Memory B cell (primary cell): ENCODE data around the gene GPS2.

Experiments
- ATAC-seq: fragments of 150-1000 bp; cut with Tn5 transposase; 2 replicates; pipeline ENCODE4 v1.10.0; 2021; ENCODE audit warnings: low read depth, mild to moderate bottlenecking, moderate library complexity
- DNase-seq, 2 donors: peaks; one replicate each; pipeline ENCODE4 v3.0.0; 2022; ENCODE audit warnings: low spot score in 2 of 2
- H3K27ac Mint-ChIP-seq: one replicate; pipeline ENCODE4 v1.8.0; 2022; ENCODE audit warnings: mild to moderate bottlenecking, moderate library complexity, mixed read lengths
- H3K27me3 Mint-ChIP-seq: one replicate; pipeline ENCODE4 v1.8.0; 2022; ENCODE audit warnings: mixed read lengths
- H3K36me3 Mint-ChIP-seq: one replicate; pipeline ENCODE4 v1.8.0; 2022; ENCODE audit warnings: mild to moderate bottlenecking, mixed read lengths
- H3K4me1 Mint-ChIP-seq: one replicate; pipeline ENCODE4 v1.8.0; 2022; ENCODE audit warnings: mixed read lengths
- H3K4me3 Mint-ChIP-seq: one replicate; pipeline ENCODE4 v1.8.0; 2022; ENCODE audit warnings: mild to moderate bottlenecking, moderate library complexity, mixed read lengths
- H3K9me3 Mint-ChIP-seq: one replicate; pipeline ENCODE4 v1.8.0; 2022; ENCODE audit warnings: mixed read lengths

GPS2 gene

GRCh38 chr17:7330638-7331015 is 15.5 kb upstream of the GPS2 start:
- H3K36me3 Mint-ChIP-seq = peaks cover 2% of the 10 kb centered on the region
- no peak for DNase-seq
- H3K4me3 Mint-ChIP-seq = peak overlapping the region; percentile 97
- H3K9me3 Mint-ChIP-seq = no peaks in the 10 kb centered on the region
- no peak for ATAC-seq
- no peak overlapping the region for H3K27ac Mint-ChIP-seq
- H3K4me1 Mint-ChIP-seq = peaks cover 33% of the 10 kb centered on the region
- H3K27me3 Mint-ChIP-seq = no peaks in the 10 kb centered on the region

- DNase-seq (peak; percentile 64 to 80), ATAC-seq (peak; percentile 59)
- no peaks in the 10 kb centered on the region for H3K9me3 Mint-ChIP-seq
- H3K4me1 Mint-ChIP-seq = peaks cover 28% of the 10 kb centered on the region
- H3K27ac Mint-ChIP-seq = peak overlapping the region; percentile 90
- H3K27me3 Mint-ChIP-seq = no peaks in the 10 kb centered on the region
- H3K4me3 Mint-ChIP-seq = peak overlapping the region; percentile 97
- H3K36me3 Mint-ChIP-seq = peaks cover 3% of the 10 kb centered on the region
Measured at GRCh38 chr17:7329997-7330637, 15.0 kb upstream of the GPS2 start.

GRCh38 chr17:7329374-7329996 is 14.3 kb upstream of the GPS2 start:
- H3K4me3 Mint-ChIP-seq = peak overlapping the region; percentile 97
- DNase-seq (peak; percentile 91 to 94), ATAC-seq (peak; percentile 60)
- H3K4me1 Mint-ChIP-seq = peaks cover 27% of the 10 kb centered on the region
- H3K27ac Mint-ChIP-seq = peak overlapping the region; percentile 90
- no peaks in the 10 kb centered on the region for H3K27me3 Mint-ChIP-seq
- no peaks in the 10 kb centered on the region for H3K9me3 Mint-ChIP-seq
- H3K36me3 Mint-ChIP-seq = peaks cover 3% of the 10 kb centered on the region

GRCh38 chr17:7328840-7329373 is 13.7 kb upstream of the GPS2 start, which contains the start of gene NEURL4:
NEURL4 (minus strand) TSS chr17:7329335; CDS start chr17:7329312, 23 bp downstream.
- DNase-seq = no peak
- H3K4me1 Mint-ChIP-seq = peaks cover 30% of the 10 kb centered on the region
- H3K36me3 Mint-ChIP-seq = peaks cover 3% of the 10 kb centered on the region
- peak within 1 kb of the TSS; percentile 97 for H3K4me3 Mint-ChIP-seq
- H3K9me3 Mint-ChIP-seq = no peaks in the 10 kb centered on the region
- ATAC-seq = peak; percentile 18
- H3K27ac Mint-ChIP-seq = peak within 1 kb of the TSS; percentile 90
- no peaks in the 10 kb centered on the region for H3K27me3 Mint-ChIP-seq

GRCh38 chr17:7328009-7328408 is 12.8 kb upstream of the GPS2 start:
- DNase-seq (no peak), ATAC-seq (no peak)
- Mint-ChIP-seq H3K36me3 (peaks cover 3% of the 10 kb centered on the region), H3K4me3 (peak overlapping the region; percentile 41), H3K27ac (peak overlapping the region; percentile 90), H3K9me3 (no peaks in the 10 kb centered on the region), H3K4me1 (peaks cover 25% of the 10 kb centered on the region), H3K27me3 (no peaks in the 10 kb centered on the region)

GRCh38 chr17:7327501-7327900 is 12.3 kb upstream of the GPS2 start:
- ATAC-seq = no peak
- Mint-ChIP-seq H3K27ac (no peak overlapping the region), H3K36me3 (peaks cover 3% of the 10 kb centered on the region), H3K4me1 (peaks cover 22% of the 10 kb centered on the region), H3K4me3 (no peak overlapping the region), H3K27me3 (no peaks in the 10 kb centered on the region), H3K9me3 (no peaks in the 10 kb centered on the region)
- no peak for DNase-seq

GRCh38 chr17:7327056-7327455 is 11.9 kb upstream of the GPS2 start:
- Mint-ChIP-seq H3K36me3 (peaks cover 3% of the 10 kb centered on the region), H3K4me1 (peaks cover 17% of the 10 kb centered on the region), H3K9me3 (no peaks in the 10 kb centered on the region), H3K27me3 (no peaks in the 10 kb centered on the region), H3K27ac (no peak overlapping the region), H3K4me3 (no peak overlapping the region)
- DNase-seq = no peak
- no peak for ATAC-seq

- Mint-ChIP-seq H3K36me3 (peaks cover 9% of the 10 kb centered on the region), H3K27me3 (no peaks in the 10 kb centered on the region), H3K4me1 (peaks cover 17% of the 10 kb centered on the region), H3K4me3 (no peak overlapping the region), H3K27ac (no peak overlapping the region), H3K9me3 (no peaks in the 10 kb centered on the region)
- no peak for DNase-seq
- ATAC-seq = no peak
Measured at GRCh38 chr17:7326186-7326585, 11.0 kb upstream of the GPS2 start.

GRCh38 chr17:7325031-7325528 is 9.9 kb upstream of the GPS2 start:
- Mint-ChIP-seq H3K36me3 (peaks cover 12% of the 10 kb centered on the region), H3K27me3 (no peaks in the 10 kb centered on the region), H3K4me1 (peaks cover 17% of the 10 kb centered on the region), H3K27ac (no peak overlapping the region), H3K4me3 (no peak overlapping the region), H3K9me3 (no peaks in the 10 kb centered on the region)
- ATAC-seq (no peak), DNase-seq (no peak)

- Mint-ChIP-seq H3K27me3 (no peaks in the 10 kb centered on the region), H3K4me3 (no peak overlapping the region), H3K9me3 (no peaks in the 10 kb centered on the region), H3K4me1 (peaks cover 17% of the 10 kb centered on the region), H3K27ac (no peak overlapping the region), H3K36me3 (peaks cover 12% of the 10 kb centered on the region)
- ATAC-seq (no peak), DNase-seq (no peak)
Measured at GRCh38 chr17:7324438-7324779, 9.2 kb upstream of the GPS2 start.

- ATAC-seq (peak; percentile 53), DNase-seq (peak; percentile 70 to 80)
- H3K4me1 Mint-ChIP-seq = peaks cover 17% of the 10 kb centered on the region
- no peak overlapping the region for H3K27ac Mint-ChIP-seq
- no peaks in the 10 kb centered on the region for H3K9me3 Mint-ChIP-seq
- H3K27me3 Mint-ChIP-seq = no peaks in the 10 kb centered on the region
- no peak overlapping the region for H3K4me3 Mint-ChIP-seq
- peaks cover 12% of the 10 kb centered on the region for H3K36me3 Mint-ChIP-seq
Measured at GRCh38 chr17:7323731-7324437, 8.7 kb upstream of the GPS2 start.

GRCh38 chr17:7322520-7323194 is 7.5 kb upstream of the GPS2 start:
- Mint-ChIP-seq H3K4me1 (peaks cover 7% of the 10 kb centered on the region), H3K9me3 (no peaks in the 10 kb centered on the region), H3K27ac (no peak overlapping the region), H3K27me3 (no peaks in the 10 kb centered on the region), H3K36me3 (peaks cover 13% of the 10 kb centered on the region), H3K4me3 (no peak overlapping the region)
- ATAC-seq (no peak), DNase-seq (no peak)

- Mint-ChIP-seq H3K4me3 (no peak overlapping the region), H3K36me3 (peaks cover 13% of the 10 kb centered on the region), H3K27ac (no peak overlapping the region), H3K9me3 (no peaks in the 10 kb centered on the region), H3K27me3 (no peaks in the 10 kb centered on the region), H3K4me1 (peaks cover 3% of the 10 kb centered on the region)
- ATAC-seq = no peak
- DNase-seq = no peak
Measured at GRCh38 chr17:7321466-7321865, 6.3 kb upstream of the GPS2 start.
